Measurements from ENCODE around the gene SSBP2. TPM values are rescaled to one million over a fixed set of nuclear protein-coding genes. Genes with fewer than 3 reads are reported as not detected.
A peak's percentile ranks its signal among the peaks of the same experiment; 100 is the strongest.

The SSBP2 gene
- total RNA-seq, 2 donors from 2014 or later, result 23.7 to 75.0 TPM

DNA sequence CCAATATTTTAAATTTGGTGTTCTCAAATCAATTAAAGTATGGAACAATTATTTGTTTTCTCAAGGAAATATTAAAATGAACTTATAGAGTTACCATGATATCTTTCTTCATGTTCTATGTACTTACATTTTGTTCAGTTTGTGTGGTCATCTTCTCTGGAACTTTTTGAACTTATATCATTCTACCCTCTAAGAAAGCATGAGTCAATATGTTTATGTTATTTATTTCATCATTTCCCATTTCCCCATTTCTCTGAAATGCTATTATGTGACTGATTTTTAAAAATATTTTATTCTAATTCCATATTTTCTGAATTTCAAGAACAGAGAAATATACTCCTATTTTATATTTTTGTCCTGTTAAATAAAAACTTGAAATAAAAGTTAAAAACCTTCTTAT is 233.4 kb downstream of the SSBP2 start:
- no peaks in the 10 kb centered on the region for H3K9me3 ChIP-seq
- H3K4me3 ChIP-seq, result no peak overlapping the region
- H3K4me1 ChIP-seq (ENCODE audit: control insufficient read depth in 1 of 2, low read depth in 2 of 2), result peaks cover 1 to 8% of the 10 kb centered on the region in 2 donors
- no peak overlapping the region for H3K27ac ChIP-seq
- H3K27me3 ChIP-seq (replicated peaks; ENCODE audit: insufficient read depth), result no peaks in the 10 kb centered on the region
- TF ChIP-seq, protein P1, sequence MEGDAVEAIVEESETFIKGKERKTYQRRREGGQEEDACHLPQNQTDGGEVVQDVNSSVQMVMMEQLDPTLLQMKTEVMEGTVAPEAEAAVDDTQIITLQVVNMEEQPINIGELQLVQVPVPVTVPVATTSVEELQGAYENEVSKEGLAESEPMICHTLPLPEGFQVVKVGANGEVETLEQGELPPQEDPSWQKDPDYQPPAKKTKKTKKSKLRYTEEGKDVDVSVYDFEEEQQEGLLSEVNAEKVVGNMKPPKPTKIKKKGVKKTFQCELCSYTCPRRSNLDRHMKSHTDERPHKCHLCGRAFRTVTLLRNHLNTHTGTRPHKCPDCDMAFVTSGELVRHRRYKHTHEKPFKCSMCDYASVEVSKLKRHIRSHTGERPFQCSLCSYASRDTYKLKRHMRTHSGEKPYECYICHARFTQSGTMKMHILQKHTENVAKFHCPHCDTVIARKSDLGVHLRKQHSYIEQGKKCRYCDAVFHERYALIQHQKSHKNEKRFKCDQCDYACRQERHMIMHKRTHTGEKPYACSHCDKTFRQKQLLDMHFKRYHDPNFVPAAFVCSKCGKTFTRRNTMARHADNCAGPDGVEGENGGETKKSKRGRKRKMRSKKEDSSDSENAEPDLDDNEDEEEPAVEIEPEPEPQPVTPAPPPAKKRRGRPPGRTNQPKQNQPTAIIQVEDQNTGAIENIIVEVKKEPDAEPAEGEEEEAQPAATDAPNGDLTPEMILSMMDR (IDR thresholded peaks at IDR 0.05), result no peak
- ATAC-seq (ENCODE audit: insufficient number of reproducible peaks, low FRiP score, low read depth) (no peak), DNase-seq (ENCODE audit: low spot score) (no peak)
- H3K36me3 ChIP-seq, result no peaks in the 10 kb centered on the region

DNA sequence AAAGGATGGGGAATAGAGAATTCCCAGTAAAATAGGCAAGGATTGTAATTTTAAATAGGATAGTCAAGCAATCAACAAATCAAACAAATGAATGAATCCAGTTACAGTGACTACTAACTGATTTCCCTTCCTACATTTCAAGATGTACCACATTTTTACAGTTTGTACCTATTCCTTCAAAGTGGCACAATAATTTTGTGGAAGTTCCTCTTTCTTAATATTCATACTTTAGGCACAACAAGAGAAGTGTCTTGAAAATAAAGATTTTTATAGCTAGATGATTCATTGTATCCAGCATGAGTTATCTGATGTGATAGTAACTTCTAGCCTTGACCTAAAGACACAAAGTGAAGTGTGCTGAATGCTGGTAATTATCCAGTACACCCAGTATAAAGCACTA is 234.8 kb downstream of the SSBP2 start:
- H3K4me3 ChIP-seq, result no peak overlapping the region
- DNase-seq (ENCODE audit: low spot score) (no peak), ATAC-seq (ENCODE audit: insufficient number of reproducible peaks, low FRiP score, low read depth) (no peak)
- no peaks in the 10 kb centered on the region for H3K36me3 ChIP-seq
- TF ChIP-seq, protein P1 (IDR thresholded peaks at IDR 0.05), result no peak
- H3K27ac ChIP-seq, result no peak overlapping the region
- no peaks in the 10 kb centered on the region for H3K9me3 ChIP-seq
- H3K27me3 ChIP-seq (replicated peaks; ENCODE audit: insufficient read depth), result no peaks in the 10 kb centered on the region
- H3K4me1 ChIP-seq (ENCODE audit: control insufficient read depth in 1 of 2, low read depth in 2 of 2), result peaks cover 0 to 7% of the 10 kb centered on the region in 2 donors

DNA sequence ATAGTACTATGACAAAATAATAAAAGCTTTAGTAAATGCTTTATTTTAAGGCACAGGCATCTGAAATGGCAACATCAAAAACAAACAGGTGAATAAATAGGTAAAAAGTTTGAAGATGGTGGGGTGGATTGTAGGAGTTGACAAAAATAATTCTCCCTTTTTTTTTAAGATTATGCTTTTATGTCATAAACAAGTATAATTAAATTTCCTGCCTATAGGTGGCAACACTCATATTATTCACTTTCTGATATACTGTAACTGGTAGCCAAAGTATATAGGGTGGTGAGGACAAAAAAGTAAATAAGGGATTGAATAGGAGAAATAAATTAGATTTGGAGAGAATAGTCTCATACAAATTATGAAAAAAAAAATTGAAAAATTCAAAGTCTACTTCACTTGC is 236.9 kb downstream of the SSBP2 start:
- no peak overlapping the region for H3K4me3 ChIP-seq
- H3K27me3 ChIP-seq (replicated peaks; ENCODE audit: insufficient read depth), result no peaks in the 10 kb centered on the region
- H3K36me3 ChIP-seq, result no peaks in the 10 kb centered on the region
- H3K4me1 ChIP-seq (ENCODE audit: control insufficient read depth in 1 of 2, low read depth in 2 of 2), result peaks cover 0 to 7% of the 10 kb centered on the region in 2 donors
- TF ChIP-seq, protein P1 (IDR thresholded peaks at IDR 0.05), result no peak
- no peak overlapping the region for H3K27ac ChIP-seq
- H3K9me3 ChIP-seq, result no peaks in the 10 kb centered on the region
- ATAC-seq (ENCODE audit: insufficient number of reproducible peaks, low FRiP score, low read depth), result no peak
- no peak for DNase-seq (ENCODE audit: low spot score)

DNA sequence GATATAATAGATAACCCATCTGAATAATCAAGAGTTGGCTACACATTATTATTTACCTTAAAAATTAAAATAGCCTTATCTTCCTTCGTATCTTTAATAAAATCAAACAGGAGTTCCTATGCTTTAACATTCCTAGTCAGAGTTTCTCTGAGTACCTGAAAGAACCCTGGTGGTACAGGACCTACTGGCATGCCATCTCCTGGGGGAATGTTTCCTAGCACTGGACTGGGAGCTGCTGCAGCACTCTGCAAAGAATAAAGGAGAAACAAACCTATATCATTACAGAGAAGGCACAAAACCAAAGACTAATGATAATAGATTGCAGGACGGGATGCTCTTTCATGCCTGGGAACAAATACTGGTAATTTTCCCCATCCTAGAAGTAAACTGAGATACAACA is 237.4 kb downstream of the SSBP2 start:
- Histone ChIP-seq H3K4me3 (no peak overlapping the region), H3K36me3 (no peaks in the 10 kb centered on the region), H3K9me3 (no peaks in the 10 kb centered on the region), H3K4me1 (ENCODE audit: control insufficient read depth in 1 of 2, low read depth in 2 of 2) (peaks cover 0 to 7% of the 10 kb centered on the region in 2 donors), H3K27me3 (replicated peaks; ENCODE audit: insufficient read depth) (no peaks in the 10 kb centered on the region), H3K27ac (no peak overlapping the region)
- TF ChIP-seq, protein P1 (IDR thresholded peaks at IDR 0.05), result no peak
- DNase-seq (ENCODE audit: low spot score) (no peak), ATAC-seq (ENCODE audit: insufficient number of reproducible peaks, low FRiP score, low read depth) (no peak)

DNA sequence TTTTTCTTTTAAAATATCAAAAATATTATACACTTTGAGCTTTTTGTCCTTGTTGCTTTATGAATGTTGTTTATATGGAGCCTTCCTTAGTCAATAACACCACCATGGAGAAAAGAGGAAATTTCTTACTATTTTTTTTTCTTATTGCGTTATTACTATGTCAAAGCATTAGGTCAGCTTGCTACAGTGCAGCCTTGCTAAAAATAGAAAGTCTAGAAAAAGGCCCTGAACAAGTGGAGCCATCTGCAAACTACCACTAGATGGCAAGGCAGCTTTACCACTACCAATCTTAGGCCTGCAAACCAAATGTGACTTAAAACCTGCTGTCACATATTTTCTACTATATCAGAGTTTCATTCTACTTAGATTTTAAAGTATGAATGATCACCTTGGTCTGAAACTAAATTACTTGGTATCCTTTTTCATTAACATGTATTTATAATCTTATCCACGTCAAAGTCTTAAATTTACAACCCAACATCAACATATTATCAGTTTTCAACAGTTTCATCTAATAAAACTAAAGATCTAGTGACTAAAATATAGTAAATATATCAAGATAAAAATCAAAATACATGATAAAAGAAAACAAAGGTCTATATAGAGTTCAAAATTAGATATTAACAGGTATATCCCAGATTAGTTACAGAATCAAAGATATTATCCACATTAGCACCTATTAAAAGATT is 243.9 kb downstream of the SSBP2 start:
- H3K27me3 ChIP-seq (replicated peaks; ENCODE audit: insufficient read depth), result no peaks in the 10 kb centered on the region
- H3K36me3 ChIP-seq, result no peaks in the 10 kb centered on the region
- no peaks in the 10 kb centered on the region for H3K9me3 ChIP-seq
- DNase-seq (ENCODE audit: low spot score) (peak; percentile 27), ATAC-seq (ENCODE audit: insufficient number of reproducible peaks, low FRiP score, low read depth) (peak; percentile 99)
- TF ChIP-seq, protein P1 (IDR thresholded peaks at IDR 0.05), result peak; percentile 83
- peaks cover 7 to 19% of the 10 kb centered on the region in 2 donors for H3K4me1 ChIP-seq (ENCODE audit: control insufficient read depth in 1 of 2, low read depth in 2 of 2)
- H3K27ac ChIP-seq, result peak overlapping the region in 1 of 2 donors; percentile 73
- H3K4me3 ChIP-seq, result no peak overlapping the region

Data from thoracic aorta (tissue), 2 donors.